GM19025 (cell line): ENCODE data around the gene DLK2.

ENCODE experiments used
- ATAC-seq: cut with Tn5 transposase; IDR thresholded peaks from one replicate; pipeline ENCODE4 v1.9.1; 2021; ENCODE audit warnings: mild to moderate bottlenecking, low read depth, moderate library complexity; ENCODE audit not compliant: unreplicated experiment

Gene DLK2

GRCh38 chr6:43454696-43455530 is 435 bp downstream of the DLK2 start:
- ATAC-seq, result no peak

DNA sequence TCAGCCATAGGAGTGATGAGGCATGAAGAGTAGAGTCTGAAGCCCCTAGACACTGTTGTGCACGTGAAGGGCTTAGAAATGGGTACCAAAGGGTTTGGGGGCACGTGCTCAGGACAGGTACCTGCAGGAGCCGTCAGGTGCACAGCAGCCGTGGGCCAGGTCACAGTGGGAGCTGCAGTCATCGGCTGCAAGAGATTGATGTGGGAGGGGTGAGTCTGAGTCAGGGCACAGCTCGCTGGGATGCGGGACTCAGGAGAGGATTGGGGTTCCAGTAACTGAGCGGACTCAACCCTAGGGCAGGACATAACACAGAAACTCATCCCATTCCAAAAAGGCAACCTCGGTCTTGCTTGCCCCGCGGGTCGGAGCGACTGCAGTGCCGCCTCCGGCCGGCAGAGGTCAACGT is 1.1 kb downstream of the DLK2 start:
- ATAC-seq, result no peak

DNA sequence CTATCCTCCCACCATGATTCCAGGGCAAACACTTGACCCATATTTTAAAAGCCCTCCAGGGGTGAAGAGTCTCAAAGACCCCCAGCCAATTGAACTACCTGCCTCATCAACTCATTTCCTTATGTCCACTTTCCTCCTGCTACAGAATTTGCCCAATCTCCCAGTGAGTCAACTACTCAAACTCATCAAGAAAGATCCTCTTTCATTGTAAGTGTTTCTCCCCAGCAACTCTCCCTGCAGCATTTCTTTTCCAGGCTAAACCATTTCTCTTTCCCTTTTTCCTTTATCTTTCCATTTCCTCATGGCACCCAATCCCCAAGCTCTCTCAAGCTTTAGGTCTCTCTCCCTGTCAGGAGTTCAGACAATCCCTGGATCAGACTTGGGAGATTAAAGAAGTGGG is 1.5 kb downstream of the DLK2 start:
- ATAC-seq, result no peak

DNA sequence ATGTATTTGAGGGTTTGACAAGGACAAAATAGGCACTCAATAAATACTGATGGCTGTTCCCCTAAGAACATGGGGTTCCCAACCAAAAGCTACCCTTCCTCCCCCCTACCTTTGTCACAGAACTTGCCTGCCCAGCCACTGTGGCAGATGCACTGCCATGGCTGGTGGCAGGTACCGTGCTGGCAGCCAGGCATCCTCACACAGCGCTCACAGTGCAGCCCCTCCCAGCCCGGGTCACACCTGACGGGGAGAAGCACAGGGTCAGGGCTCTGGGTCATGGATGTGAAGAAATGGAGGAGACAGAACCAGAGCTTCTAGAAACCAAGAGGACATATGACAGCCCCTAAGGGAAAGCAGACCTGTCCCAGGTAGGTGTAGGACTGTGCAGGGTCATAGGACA is 2.5 kb downstream of the DLK2 start:
- ATAC-seq, result no peak

GRCh38 chr6:43451939-43452338 is 3.4 kb downstream of the DLK2 start:
- no peak for ATAC-seq

DNA sequence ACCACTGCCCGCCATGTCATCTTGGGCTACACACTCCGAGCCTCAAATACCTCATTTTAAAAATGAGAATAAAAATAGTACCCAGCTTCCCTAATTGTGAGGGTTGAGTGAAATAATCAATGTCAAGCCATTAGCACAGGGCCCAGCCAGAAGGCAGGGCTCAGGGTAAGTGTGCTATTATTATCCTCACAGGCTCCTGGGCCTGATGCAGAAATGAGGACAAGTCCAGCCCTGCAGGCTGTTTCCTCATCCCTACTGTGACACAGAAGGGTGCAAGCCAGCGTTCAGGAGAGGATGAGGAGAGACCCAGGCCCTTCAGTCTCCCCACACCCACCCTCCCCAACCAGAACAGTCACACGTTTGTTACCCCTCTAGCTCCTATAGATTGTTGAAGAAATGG is 4.0 kb downstream of the DLK2 start:
- ATAC-seq, result no peak

- no peak for ATAC-seq
Measured at GRCh38 chr6:43450699-43451131, 4.6 kb downstream of the DLK2 start.

DNA sequence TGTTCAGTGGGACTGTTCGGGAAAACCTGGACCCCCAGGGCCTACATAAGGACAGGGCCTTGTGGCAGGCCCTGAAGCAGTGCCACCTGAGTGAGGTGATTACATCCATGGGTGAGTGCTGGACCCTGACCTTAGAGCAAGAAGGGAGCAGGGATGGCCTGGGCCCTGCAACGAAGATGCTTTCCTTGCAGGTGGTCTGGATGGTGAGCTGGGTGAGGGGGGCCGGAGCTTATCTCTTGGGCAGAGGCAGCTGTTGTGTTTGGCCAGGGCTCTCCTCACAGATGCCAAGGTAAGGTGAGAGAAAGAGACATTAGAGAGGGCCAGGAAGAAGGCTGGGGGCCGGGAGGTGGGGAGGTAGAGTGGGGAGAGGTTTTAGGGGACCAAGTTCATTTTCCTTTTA is 6.4 kb downstream of the DLK2 start:
- no peak for ATAC-seq

- no peak for ATAC-seq
Measured at GRCh38 chr6:43447604-43448003, 7.7 kb downstream of the DLK2 start.

DNA sequence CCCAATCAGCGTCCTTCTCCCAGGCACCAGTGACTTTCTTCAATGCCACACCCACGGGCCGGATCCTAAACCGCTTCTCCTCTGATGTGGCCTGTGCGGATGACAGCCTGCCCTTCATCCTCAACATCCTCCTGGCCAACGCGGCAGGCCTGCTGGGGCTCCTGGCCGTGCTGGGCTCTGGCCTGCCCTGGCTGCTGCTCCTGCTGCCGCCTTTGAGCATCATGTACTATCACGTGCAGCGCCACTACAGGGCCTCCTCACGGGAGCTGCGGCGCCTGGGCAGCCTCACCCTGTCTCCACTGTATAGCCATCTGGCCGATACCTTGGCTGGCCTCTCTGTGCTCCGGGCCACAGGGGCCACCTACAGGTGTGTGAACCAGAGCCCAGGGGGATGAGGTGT is 9.8 kb downstream of the DLK2 start:
- ATAC-seq, result no peak

- ATAC-seq, result no peak
Measured at GRCh38 chr6:43444582-43444981, 10.8 kb downstream of the DLK2 start.

DNA sequence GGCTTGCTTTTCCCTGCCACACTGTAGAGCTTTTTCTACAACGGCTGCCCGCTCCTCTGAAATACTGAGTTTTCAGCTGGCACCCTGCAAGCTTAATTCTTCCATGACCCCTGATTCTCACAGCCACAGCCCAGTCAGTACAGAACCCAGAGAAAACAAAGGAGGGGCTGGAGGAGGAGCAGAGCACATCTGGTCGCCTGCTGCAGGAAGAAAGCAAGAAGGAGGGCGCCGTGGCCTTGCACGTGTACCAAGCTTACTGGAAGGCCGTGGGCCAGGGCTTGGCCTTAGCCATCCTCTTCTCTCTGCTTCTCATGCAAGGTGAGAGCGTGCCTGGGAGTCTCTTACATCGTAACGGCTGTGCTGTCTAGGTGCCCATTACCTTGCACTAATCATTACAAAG is 11.3 kb downstream of the DLK2 start:
- no peak for ATAC-seq

- ATAC-seq, result no peak
Measured at GRCh38 chr6:43442935-43443334, 12.4 kb downstream of the DLK2 start.

GRCh38 chr6:43437700-43438099 is 17.6 kb downstream of the DLK2 start:
- no peak for ATAC-seq

DNA sequence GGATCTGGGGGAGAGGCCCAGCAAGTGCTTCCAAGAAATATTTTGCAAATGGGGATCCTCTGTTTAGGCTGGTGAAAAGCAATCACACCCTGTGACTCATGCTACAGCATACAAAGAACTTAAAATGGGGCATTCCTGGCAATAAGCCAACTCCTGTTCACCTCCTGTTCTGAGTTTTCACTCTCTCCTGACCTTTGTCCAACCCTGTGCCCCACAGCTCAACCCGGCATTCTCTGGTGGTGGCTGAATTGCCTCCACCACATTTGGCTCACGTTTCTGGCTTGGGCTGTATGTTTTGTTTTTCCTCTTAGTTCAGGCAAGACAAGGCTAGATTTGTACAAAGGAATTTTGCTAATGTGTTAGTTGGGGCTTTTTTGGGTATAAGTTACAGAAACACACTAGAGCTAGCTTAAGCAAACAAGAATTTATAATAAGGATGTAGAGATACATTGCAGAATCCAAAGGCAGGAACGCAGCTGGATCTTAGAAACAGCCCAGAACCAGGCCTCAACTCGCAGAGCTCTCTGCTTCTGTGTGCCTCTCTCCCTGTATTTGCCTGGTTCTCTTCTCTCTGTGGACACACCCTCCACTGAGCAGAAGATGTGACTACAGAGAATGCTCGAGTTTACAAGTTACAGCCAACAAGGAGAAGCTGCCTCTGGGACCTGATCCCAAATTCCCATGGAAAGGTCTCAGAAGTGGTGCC is 18.6 kb downstream of the DLK2 start:
- ATAC-seq, result no peak

DNA sequence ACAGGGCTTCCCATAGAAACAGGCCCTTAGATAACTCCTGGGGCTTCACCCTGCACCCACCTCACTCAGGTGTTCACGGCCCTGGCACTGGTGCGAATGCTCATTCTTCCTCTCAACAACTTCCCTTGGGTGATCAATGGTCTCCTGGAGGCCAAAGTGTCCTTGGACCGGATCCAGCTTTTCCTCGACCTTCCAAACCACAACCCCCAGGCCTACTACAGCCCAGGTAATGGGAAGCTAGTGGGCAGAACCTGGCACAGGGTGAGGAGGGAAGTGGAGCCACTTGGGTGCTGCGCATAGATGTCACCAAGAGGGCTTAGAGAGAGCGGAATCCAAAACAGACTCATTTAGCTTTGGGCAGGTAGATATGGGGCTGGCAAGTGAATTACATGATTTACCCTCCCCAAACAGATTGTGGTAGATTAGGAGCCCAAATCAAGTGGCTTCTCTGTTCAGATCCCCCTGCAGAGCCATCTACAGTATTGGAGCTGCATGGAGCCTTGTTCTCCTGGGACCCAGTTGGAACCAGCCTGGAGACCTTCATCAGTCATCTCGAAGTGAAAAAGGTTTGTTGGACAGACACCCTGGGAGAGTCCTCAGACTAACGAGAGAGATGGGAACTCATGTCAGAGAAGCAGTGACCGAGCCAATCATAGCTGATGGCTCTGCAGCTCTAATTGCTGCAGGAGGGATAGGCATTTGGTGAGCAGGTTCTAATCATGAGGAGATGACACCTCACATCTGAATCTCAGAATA is 19.5 kb downstream of the DLK2 start:
- ATAC-seq, result no peak

- no peak for ATAC-seq
Measured at GRCh38 chr6:43434943-43435342, 20.4 kb downstream of the DLK2 start.

DNA sequence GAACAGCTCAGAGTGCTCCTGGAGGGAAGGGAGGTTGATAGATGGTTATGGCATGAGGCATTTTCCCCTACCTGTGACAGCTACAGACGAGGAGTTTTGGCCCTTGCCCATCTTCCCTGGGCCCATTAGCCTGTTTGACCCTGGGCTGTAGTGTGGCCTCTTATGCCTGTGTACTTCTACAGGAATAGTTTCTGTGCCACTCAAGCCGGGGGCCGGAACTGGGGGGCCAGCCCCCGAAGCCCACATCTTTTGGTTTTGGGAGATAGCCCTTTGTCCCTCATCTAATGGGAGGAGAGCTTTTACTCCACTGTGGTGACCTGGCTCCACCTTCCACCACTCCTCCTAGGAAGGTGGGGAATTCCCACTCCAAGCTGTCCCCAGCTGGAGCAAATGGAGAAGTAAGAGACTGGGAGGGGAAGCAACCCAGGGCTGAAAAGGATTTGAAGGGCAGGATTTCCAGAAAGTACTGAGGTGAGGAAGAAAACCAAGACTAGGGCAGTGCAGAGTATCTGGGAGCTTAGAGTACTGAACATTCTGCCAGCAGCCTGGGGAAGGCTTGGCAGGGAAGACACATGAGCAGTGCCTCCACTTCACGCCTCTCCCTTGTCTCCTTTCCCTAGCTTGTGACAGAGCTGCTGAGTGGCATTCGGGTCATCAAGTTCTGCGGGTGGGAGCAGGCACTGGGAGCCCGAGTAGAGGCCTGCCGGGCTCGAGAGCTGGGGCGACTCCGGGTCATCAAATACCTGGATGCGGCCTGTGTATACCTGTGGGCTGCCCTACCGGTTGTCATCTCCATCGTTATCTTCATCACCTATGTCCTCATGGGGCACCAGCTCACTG is 21.1 kb downstream of the DLK2 start:
- no peak for ATAC-seq

DNA sequence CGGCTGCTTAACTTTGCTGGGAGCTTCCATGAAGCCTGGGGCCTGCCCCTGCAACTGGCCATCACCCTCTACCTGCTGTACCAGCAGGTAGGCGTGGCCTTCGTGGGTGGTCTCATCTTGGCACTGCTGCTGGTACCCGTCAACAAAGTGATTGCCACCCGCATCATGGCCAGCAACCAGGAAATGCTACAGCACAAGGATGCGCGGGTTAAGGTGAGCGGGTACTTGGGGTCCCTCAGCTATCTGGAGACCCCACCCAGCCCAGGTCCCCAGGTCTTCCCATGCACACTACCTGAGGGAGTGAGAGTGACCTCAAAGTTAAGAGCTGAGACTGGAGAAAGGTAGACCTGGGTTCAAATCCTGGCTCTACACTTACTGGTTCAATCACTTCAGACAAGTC is 22.2 kb downstream of the DLK2 start:
- ATAC-seq, result no peak
